ENCODE results near the gene ATP6V1F.

The ATP6V1F gene

GRCh38 chr7:128881458-128882125 lies 18.9 kb downstream of the ATP6V1F start:
- Histone ChIP-seq H4K20me1 (ENCODE audit: insufficient read depth, low read length, poor library complexity, severe bottlenecking) (no peaks in the 10 kb centered on the region), H3K79me2 (ENCODE audit: insufficient read depth, low read length) (no peaks in the 10 kb centered on the region), H3K4me1 (ENCODE audit: insufficient read depth, low read length, poor library complexity, severe bottlenecking) (peaks cover 3% of the 10 kb centered on the region), H3K27me3 (ENCODE audit: insufficient read depth, low read length, poor library complexity, severe bottlenecking) (no peaks in the 10 kb centered on the region), H2AFZ (ENCODE audit: low read length) (no peak overlapping the region), H3K4me3 (ENCODE audit: low read length, poor library complexity, severe bottlenecking) (no peak overlapping the region), H3K9me2 (replicated peaks; ENCODE audit: low read depth, low read length) (no peaks in the 10 kb centered on the region), H3K9me3 (ENCODE audit: insufficient read depth, low read depth, low read length) (no peaks in the 10 kb centered on the region), H3K36me3 (ENCODE audit: insufficient read depth, low read length) (no peaks in the 10 kb centered on the region), H3K4me2 (ENCODE audit: low read depth, low read length, poor library complexity, severe bottlenecking) (no peak overlapping the region), H3K9ac (ENCODE audit: low read depth, low read length, poor library complexity, severe bottlenecking) (no peak overlapping the region), H3F3A (ENCODE audit: low read depth) (no peaks in the 10 kb centered on the region)
- TF ChIP-seq CTCF (conservative IDR thresholded peaks at IDR 0.05; ENCODE audit: low read length) = no peak
- no peak for TF ChIP-seq EZH2phosphoT487 (IDR thresholded peaks at IDR 0.05; ENCODE audit: borderline replicate concordance)

GRCh38 chr7:128882134-128882533 lies 19.5 kb downstream of the ATP6V1F start:
- Histone ChIP-seq H3K4me2 (ENCODE audit: low read depth, low read length, poor library complexity, severe bottlenecking) (no peak overlapping the region), H2AFZ (ENCODE audit: low read length) (no peak overlapping the region), H3K27me3 (ENCODE audit: insufficient read depth, low read length, poor library complexity, severe bottlenecking) (no peaks in the 10 kb centered on the region), H3K9me3 (ENCODE audit: insufficient read depth, low read depth, low read length) (no peaks in the 10 kb centered on the region), H3K9me2 (replicated peaks; ENCODE audit: low read depth, low read length) (no peaks in the 10 kb centered on the region), H3K9ac (ENCODE audit: low read depth, low read length, poor library complexity, severe bottlenecking) (no peak overlapping the region), H3K4me1 (ENCODE audit: insufficient read depth, low read length, poor library complexity, severe bottlenecking) (peaks cover 3% of the 10 kb centered on the region), H3K79me2 (ENCODE audit: insufficient read depth, low read length) (no peaks in the 10 kb centered on the region), H4K20me1 (ENCODE audit: insufficient read depth, low read length, poor library complexity, severe bottlenecking) (no peaks in the 10 kb centered on the region), H3K4me3 (ENCODE audit: low read length, poor library complexity, severe bottlenecking) (no peak overlapping the region), H3F3A (ENCODE audit: low read depth) (no peaks in the 10 kb centered on the region), H3K36me3 (ENCODE audit: insufficient read depth, low read length) (no peaks in the 10 kb centered on the region)
- TF ChIP-seq EZH2phosphoT487 (IDR thresholded peaks at IDR 0.05; ENCODE audit: borderline replicate concordance) = no peak
- no peak for TF ChIP-seq CTCF (conservative IDR thresholded peaks at IDR 0.05; ENCODE audit: low read length)

- Histone ChIP-seq H3K27me3 (ENCODE audit: insufficient read depth, low read length, poor library complexity, severe bottlenecking) (no peaks in the 10 kb centered on the region), H3K9ac (ENCODE audit: low read depth, low read length, poor library complexity, severe bottlenecking) (no peak overlapping the region), H3K36me3 (ENCODE audit: insufficient read depth, low read length) (no peaks in the 10 kb centered on the region), H3K79me2 (ENCODE audit: insufficient read depth, low read length) (no peaks in the 10 kb centered on the region), H3F3A (ENCODE audit: low read depth) (no peaks in the 10 kb centered on the region), H3K4me3 (ENCODE audit: low read length, poor library complexity, severe bottlenecking) (no peak overlapping the region), H3K4me1 (ENCODE audit: insufficient read depth, low read length, poor library complexity, severe bottlenecking) (no peaks in the 10 kb centered on the region), H4K20me1 (ENCODE audit: insufficient read depth, low read length, poor library complexity, severe bottlenecking) (no peaks in the 10 kb centered on the region), H3K4me2 (ENCODE audit: low read depth, low read length, poor library complexity, severe bottlenecking) (no peak overlapping the region), H3K9me2 (replicated peaks; ENCODE audit: low read depth, low read length) (no peaks in the 10 kb centered on the region), H2AFZ (ENCODE audit: low read length) (no peak overlapping the region), H3K9me3 (ENCODE audit: insufficient read depth, low read depth, low read length) (no peaks in the 10 kb centered on the region)
- TF ChIP-seq CTCF (conservative IDR thresholded peaks at IDR 0.05; ENCODE audit: low read length) (peak; percentile 88), EZH2phosphoT487 (IDR thresholded peaks at IDR 0.05; ENCODE audit: borderline replicate concordance) (no peak)
These were observed 21.2 kb downstream of the ATP6V1F start for GRCh38 chr7:128883622-128884448.

All from Loucy (cell line).